ENCODE results near the gene NAV1. TPM values are rescaled to one million over a fixed set of nuclear protein-coding genes. Genes with fewer than 3 reads are reported as not detected.
A peak's percentile ranks its signal among the peaks of the same experiment; 100 is the strongest.

The NAV1 gene
- total RNA-seq, 2 donors from 2014 or later = 126 to 255 TPM

- DNase-seq (ENCODE audit: low spot score) (no peak), ATAC-seq (ENCODE audit: insufficient number of reproducible peaks, low FRiP score, low read depth) (no peak)
- H3K9me3 ChIP-seq = no peaks in the 10 kb centered on the region
- H3K36me3 ChIP-seq = no peaks in the 10 kb centered on the region
- H3K27ac ChIP-seq = no peak overlapping the region
- H3K4me3 ChIP-seq = no peak overlapping the region
- H3K27me3 ChIP-seq (replicated peaks; ENCODE audit: insufficient read depth) = no peaks in the 10 kb centered on the region
- TF ChIP-seq, protein P1, sequence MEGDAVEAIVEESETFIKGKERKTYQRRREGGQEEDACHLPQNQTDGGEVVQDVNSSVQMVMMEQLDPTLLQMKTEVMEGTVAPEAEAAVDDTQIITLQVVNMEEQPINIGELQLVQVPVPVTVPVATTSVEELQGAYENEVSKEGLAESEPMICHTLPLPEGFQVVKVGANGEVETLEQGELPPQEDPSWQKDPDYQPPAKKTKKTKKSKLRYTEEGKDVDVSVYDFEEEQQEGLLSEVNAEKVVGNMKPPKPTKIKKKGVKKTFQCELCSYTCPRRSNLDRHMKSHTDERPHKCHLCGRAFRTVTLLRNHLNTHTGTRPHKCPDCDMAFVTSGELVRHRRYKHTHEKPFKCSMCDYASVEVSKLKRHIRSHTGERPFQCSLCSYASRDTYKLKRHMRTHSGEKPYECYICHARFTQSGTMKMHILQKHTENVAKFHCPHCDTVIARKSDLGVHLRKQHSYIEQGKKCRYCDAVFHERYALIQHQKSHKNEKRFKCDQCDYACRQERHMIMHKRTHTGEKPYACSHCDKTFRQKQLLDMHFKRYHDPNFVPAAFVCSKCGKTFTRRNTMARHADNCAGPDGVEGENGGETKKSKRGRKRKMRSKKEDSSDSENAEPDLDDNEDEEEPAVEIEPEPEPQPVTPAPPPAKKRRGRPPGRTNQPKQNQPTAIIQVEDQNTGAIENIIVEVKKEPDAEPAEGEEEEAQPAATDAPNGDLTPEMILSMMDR (IDR thresholded peaks at IDR 0.05) = no peak
- H3K4me1 ChIP-seq (ENCODE audit: control insufficient read depth in 1 of 2, low read depth in 2 of 2) = peaks cover 21 to 38% of the 10 kb centered on the region in 2 donors
Measured at GRCh38 chr1:201509601-201510374, 29.1 kb upstream of the NAV1 start.

GRCh38 chr1:201510734-201511133 lies 28.2 kb upstream of the NAV1 start:
- TF ChIP-seq, protein P1 (IDR thresholded peaks at IDR 0.05) = no peak
- ATAC-seq (ENCODE audit: insufficient number of reproducible peaks, low FRiP score, low read depth) (no peak), DNase-seq (ENCODE audit: low spot score) (no peak)
- H3K4me3 ChIP-seq = no peak overlapping the region
- no peaks in the 10 kb centered on the region for H3K36me3 ChIP-seq
- H3K9me3 ChIP-seq = no peaks in the 10 kb centered on the region
- H3K27me3 ChIP-seq (replicated peaks; ENCODE audit: insufficient read depth) = no peaks in the 10 kb centered on the region
- peaks cover 17 to 31% of the 10 kb centered on the region in 2 donors for H3K4me1 ChIP-seq (ENCODE audit: control insufficient read depth in 1 of 2, low read depth in 2 of 2)
- no peak overlapping the region for H3K27ac ChIP-seq

- TF ChIP-seq, protein P1 (IDR thresholded peaks at IDR 0.05) = no peak
- Histone ChIP-seq H3K4me1 (ENCODE audit: control insufficient read depth in 1 of 2, low read depth in 2 of 2) (peaks cover 17 to 31% of the 10 kb centered on the region in 2 donors), H3K27ac (peak overlapping the region; percentile 51 to 70), H3K27me3 (replicated peaks; ENCODE audit: insufficient read depth) (no peaks in the 10 kb centered on the region), H3K36me3 (no peaks in the 10 kb centered on the region), H3K9me3 (no peaks in the 10 kb centered on the region), H3K4me3 (no peak overlapping the region)
- ATAC-seq (ENCODE audit: insufficient number of reproducible peaks, low FRiP score, low read depth) (no peak), DNase-seq (ENCODE audit: low spot score) (no peak)
Measured at GRCh38 chr1:201511396-201511940, 27.5 kb upstream of the NAV1 start.

DNA sequence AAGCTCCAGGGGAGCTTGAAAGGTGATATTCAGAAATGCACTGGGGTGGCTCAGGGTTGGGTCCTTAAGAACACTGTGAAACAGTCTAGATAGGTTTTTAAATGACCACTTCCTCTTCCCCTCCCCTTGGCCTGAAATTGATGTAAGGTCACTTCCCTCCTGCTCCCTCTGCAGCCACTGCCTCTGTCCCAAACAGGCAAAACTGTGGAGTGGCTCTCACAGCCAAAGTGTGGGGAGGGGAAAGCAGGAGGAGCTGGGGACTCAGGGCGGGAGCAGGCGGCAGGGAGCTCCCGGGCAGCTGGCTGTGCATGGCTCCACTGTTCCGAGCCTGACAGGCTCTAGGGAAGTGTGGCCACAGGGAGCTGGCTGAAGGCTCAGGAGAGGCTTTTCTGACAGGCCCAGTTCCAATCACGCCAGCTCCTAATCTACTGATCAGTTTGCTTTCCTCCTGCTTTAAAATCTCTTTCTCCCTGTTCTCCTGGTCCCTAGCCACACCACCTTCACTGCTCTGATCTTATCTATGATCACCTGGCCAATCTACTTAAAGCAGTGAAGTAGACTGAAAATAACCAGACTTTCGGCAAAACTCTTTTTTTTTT lies 26.9 kb upstream of the NAV1 start:
- Histone ChIP-seq H3K27me3 (replicated peaks; ENCODE audit: insufficient read depth) (no peaks in the 10 kb centered on the region), H3K27ac (peak overlapping the region; percentile 51 to 70), H3K4me3 (no peak overlapping the region), H3K4me1 (ENCODE audit: control insufficient read depth in 1 of 2, low read depth in 2 of 2) (peaks cover 17 to 31% of the 10 kb centered on the region in 2 donors), H3K36me3 (no peaks in the 10 kb centered on the region), H3K9me3 (no peaks in the 10 kb centered on the region)
- TF ChIP-seq, protein P1 (IDR thresholded peaks at IDR 0.05) = no peak
- ATAC-seq (ENCODE audit: insufficient number of reproducible peaks, low FRiP score, low read depth) = no peak
- no peak for DNase-seq (ENCODE audit: low spot score)

DNA sequence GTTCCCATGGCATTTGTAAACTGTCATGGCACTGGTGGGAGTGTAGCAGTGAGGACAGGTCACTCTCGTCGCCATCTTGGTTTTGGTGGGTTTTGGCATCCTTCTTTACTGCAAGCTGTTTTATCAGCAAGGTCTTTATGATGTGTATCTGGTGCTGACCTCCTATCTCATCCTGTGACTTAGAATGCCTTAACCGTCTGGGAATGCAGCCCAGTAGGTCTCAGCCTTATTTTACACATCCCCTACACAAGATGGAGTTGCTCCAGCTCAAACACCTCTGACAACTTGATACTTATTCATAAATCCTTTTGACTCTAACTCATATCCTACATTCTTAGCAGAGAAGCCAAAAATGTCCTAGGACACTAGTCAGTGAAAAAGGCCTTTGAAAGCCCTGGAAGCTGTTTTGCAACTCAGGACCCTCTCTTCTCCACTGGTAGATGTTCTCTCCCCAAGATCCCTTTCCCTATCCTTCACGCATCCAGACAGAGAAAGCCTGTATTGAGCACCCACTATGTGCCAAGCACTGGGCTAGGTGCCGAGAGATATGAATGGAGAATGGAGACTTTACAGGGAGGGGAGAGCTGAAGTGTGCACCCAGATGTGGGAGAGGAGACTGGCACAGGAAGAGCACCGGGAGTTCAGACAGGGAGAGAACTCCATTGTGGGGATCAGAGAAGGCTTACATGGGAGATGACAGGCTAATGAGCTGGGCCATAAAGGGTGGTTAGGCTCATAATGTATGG lies 25.3 kb upstream of the NAV1 start:
- Histone ChIP-seq H3K9me3 (no peaks in the 10 kb centered on the region), H3K27me3 (replicated peaks; ENCODE audit: insufficient read depth) (no peaks in the 10 kb centered on the region), H3K36me3 (no peaks in the 10 kb centered on the region), H3K27ac (no peak overlapping the region), H3K4me1 (ENCODE audit: control insufficient read depth in 1 of 2, low read depth in 2 of 2) (peaks cover 14 to 21% of the 10 kb centered on the region in 2 donors), H3K4me3 (no peak overlapping the region)
- TF ChIP-seq, protein P1 (IDR thresholded peaks at IDR 0.05) = no peak
- ATAC-seq (ENCODE audit: insufficient number of reproducible peaks, low FRiP score, low read depth) = no peak
- no peak for DNase-seq (ENCODE audit: low spot score)

Data from thoracic aorta (tissue), 2 donors.